ENCODE results near the gene CXXC5. TPM values are rescaled to one million over a fixed set of nuclear protein-coding genes. Genes with fewer than 3 reads are reported as not detected.

The CXXC5 gene
- total RNA-seq, 1 experiment from 2014 or later = 97.2 TPM

- no peak for TF ChIP-seq ATF3 (CRISPR knock-in tag; conservative IDR thresholded peaks at IDR 0.05)
Observed at GRCh38 chr5:139692679-139693308, 44.6 kb downstream of the CXXC5 start (continued).

GRCh38 chr5:139693676-139694364 is 45.7 kb downstream of the CXXC5 start:
- TF ChIP-seq CDX4 (CRISPR knock-in tag; IDR thresholded peaks at IDR 0.05; ENCODE audit: borderline replicate concordance) (no peak), SMAD3 (CRISPR knock-in tag; IDR thresholded peaks at IDR 0.05; ENCODE audit: borderline replicate concordance) (no peak), NFATC4 (CRISPR knock-in tag; IDR thresholded peaks at IDR 0.05) (no peak), KAT7 (CRISPR knock-in tag; IDR thresholded peaks at IDR 0.05; ENCODE audit: borderline replicate concordance) (no peak), ZNF317 (CRISPR knock-in tag; IDR thresholded peaks at IDR 0.05; ENCODE audit: borderline replicate concordance, low read depth) (no peak), ZNF532 (CRISPR knock-in tag; IDR thresholded peaks at IDR 0.05; ENCODE audit: borderline replicate concordance) (no peak), ZSCAN18 (CRISPR knock-in tag; IDR thresholded peaks at IDR 0.05) (no peak), AFF4 (CRISPR knock-in tag; IDR thresholded peaks at IDR 0.05; ENCODE audit: borderline replicate concordance) (no peak), TEAD1 (CRISPR knock-in tag; IDR thresholded peaks at IDR 0.05) (no peak), ZMAT4 (CRISPR knock-in tag; IDR thresholded peaks at IDR 0.05) (no peak), FOXK1 (CRISPR knock-in tag; IDR thresholded peaks at IDR 0.05) (no peak), JAZF1 (CRISPR knock-in tag; IDR thresholded peaks at IDR 0.05) (no peak)
- Mint-ChIP-seq H3K27ac (no peak overlapping the region), H3K4me1 (peaks cover 55% of the 10 kb centered on the region), H3K36me3 (no peaks in the 10 kb centered on the region), H3K27me3 (ENCODE audit: low read depth) (peaks cover 40% of the 10 kb centered on the region), H3K4me3 (no peak overlapping the region), H3K9me3 (no peaks in the 10 kb centered on the region)
- CTCF ChIA-PET = interaction anchor here (0.8 to 7.9 kb wide), 10 partner anchors 8 to 94 kb away, joined by 3 to 77 read pairs (median 6); partner anchors contain the start of gene CXXC5
- POLR2A ChIA-PET = interaction anchor here (0.5 to 1.0 kb wide), 2 partner anchors 22 to 58 kb away, joined by 3 to 4 read pairs; no protein-coding TSS in a partner anchor
- DNase-seq (ENCODE audit: low spot score) = no peak
- no peak for ATAC-seq
